Gastrocnemius medialis (tissue), 4 donors: ENCODE results near the gene NRF1.

ENCODE experiments used
- CTCF ChIP-seq, 5 experiments: fragments of 450-650 bp in 3 of 5; fragments of 200-600 bp in 2 of 5; sonication (generic) in 2 of 5; IDR thresholded peaks in 4 of 5; conservative IDR thresholded peaks in 1 of 5; 1 replicate in 4 of 5; 2 replicates in 1 of 5; pipeline ENCODE4 v1.5.1; 2016 to 2019; ENCODE audit warnings: antibody characterized with exemption in 5 of 5, mild to moderate bottlenecking in 3 of 5, moderate library complexity in 3 of 5
- POLR2A ChIP-seq, 2 donors: fragments of 450-650 bp; IDR thresholded peaks; one replicate each; pipeline ENCODE4 v1.6.1; 2017; ENCODE audit warnings: antibody characterized with exemption in 2 of 2, mild to moderate bottlenecking in 2 of 2, moderate library complexity in 2 of 2

DNA sequence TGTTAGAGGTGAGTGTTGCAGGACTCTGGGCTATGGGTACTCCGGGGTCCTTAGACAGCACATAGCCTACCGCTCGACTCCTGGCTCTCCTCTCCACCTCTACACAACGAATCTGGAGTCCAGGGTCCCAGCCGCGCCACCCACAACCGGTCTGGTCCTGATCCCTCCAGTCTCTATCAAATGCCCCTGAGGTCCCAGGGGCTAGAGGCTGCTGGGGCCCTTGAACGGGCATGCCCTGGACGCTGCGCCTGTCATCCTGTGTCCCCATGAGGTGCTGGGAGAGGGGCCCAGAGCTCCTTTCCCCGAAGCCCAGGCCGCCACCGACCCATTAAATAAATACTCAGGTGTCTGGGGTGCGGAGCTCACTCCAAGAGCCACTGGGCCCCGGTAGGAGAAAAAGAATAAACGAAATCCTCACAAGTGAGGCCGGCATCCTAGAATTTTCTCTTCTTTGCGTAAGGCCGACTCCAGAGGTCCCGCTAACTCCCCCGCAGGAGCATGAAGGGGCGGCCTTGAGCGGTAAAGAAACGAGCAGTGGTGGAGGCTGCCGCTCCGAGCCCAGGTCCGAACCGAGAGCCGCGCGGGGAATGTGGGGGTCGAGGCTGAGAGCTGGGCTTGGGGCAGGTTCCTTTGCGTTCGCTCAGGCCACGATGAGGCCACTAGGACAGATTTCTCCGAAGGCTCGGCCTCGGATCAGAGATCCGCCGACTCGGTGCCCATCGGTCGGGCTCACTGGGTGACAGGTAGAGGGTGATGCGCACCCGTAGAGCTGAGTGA, 166.7 kb downstream of the NRF1 start:
- no peak for TF ChIP-seq CTCF (IDR thresholded peaks at IDR 0.05 in 4 of 5, conservative IDR thresholded peaks at IDR 0.05 in 1 of 5)
- TF ChIP-seq POLR2A (IDR thresholded peaks at IDR 0.05): no peak
